Measurements from ENCODE around the gene SLC41A3.
"Not testable (repeated sequence)": the region's sequence is repeated elsewhere in the genome, so short reads cannot be mapped to it uniquely, and the experiment has no call there.

Gene SLC41A3

DNA sequence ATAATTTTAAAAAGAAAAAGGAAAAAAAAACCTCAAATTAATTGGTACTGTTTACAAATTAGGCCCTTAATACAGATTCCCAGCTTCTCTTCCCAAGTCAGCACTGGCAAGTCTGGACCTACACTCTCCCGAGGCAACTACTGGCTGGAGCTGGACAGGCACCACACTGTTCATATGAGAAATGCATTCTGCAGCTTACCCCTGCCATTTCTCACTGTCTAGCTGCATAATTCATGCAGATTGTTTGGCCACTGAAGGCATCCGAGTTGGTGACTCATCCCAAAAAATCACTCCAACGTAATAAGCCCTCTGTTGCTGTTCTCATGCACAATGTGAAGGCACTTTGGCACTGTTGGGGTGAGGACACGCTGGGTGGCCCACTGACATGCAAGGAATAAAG is 69.7 kb downstream of the SLC41A3 start:
- H3K36me3 ChIP-seq (ENCODE audit: control insufficient read depth, insufficient read depth, low read length) = peaks cover 8% of the 10 kb centered on the region
- no peaks in the 10 kb centered on the region for H3K27me3 ChIP-seq (ENCODE audit: control insufficient read depth, insufficient read depth, low read length)
- no peak overlapping the region for H3K9ac ChIP-seq (ENCODE audit: low read depth, low read length)
- H3K9me3 ChIP-seq (ENCODE audit: control insufficient read depth, insufficient read depth, low read length) = no peaks in the 10 kb centered on the region
- H3K4me3 ChIP-seq (ENCODE audit: low read depth, low read length) = no peak overlapping the region
- peaks cover 3% of the 10 kb centered on the region for H3K4me1 ChIP-seq (ENCODE audit: control insufficient read depth, insufficient read depth, low read length)

DNA sequence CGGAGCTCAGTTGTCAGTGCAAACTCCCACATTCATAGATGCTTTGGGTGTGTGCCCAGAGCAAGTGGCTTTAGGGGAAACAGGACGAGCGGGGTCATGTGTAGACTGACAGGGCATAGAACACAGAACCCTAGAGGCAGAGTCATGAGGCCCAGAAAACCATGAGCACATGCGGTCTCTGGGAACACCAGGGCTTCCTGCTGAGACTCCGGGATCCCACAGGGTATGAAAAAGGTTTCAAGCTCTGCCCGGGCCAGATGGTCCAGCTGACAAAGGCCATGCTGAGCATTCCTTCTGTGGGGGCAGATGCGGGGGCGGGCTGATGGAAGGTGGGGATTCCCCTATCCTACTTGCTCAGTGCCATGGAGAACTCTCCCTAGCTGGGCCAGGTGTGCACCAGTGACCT is 70.2 kb downstream of the SLC41A3 start:
- no peak overlapping the region for H3K4me3 ChIP-seq (ENCODE audit: low read depth, low read length)
- H3K4me1 ChIP-seq (ENCODE audit: control insufficient read depth, insufficient read depth, low read length) = peaks cover 3% of the 10 kb centered on the region
- H3K9ac ChIP-seq (ENCODE audit: low read depth, low read length) = peak overlapping the region; percentile 24
- H3K27me3 ChIP-seq (ENCODE audit: control insufficient read depth, insufficient read depth, low read length) = no peaks in the 10 kb centered on the region
- H3K36me3 ChIP-seq (ENCODE audit: control insufficient read depth, insufficient read depth, low read length) = peaks cover 8% of the 10 kb centered on the region
- H3K9me3 ChIP-seq (ENCODE audit: control insufficient read depth, insufficient read depth, low read length) = no peaks in the 10 kb centered on the region

DNA sequence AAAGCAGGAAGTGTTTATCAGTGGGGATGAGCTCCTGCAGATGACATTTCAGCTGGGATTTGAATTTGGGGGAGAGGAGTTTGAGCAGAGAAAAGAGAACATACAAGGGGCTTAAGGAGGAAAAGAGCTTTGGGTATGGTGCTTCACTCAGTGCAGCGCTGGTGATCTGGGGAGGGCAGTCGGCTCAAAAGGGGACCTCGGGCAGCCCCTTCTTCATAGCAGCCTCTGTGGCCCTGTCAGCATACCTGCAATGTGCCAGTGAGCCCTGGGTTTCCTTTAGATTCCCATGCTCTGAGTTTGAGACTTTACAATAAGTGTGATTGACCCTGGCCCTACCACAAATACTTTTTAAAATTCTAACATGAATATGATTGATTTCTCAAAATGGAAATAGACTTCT is 74.7 kb downstream of the SLC41A3 start:
- Histone ChIP-seq H3K4me3 (ENCODE audit: low read depth, low read length) (no peak overlapping the region), H3K9me3 (ENCODE audit: control insufficient read depth, insufficient read depth, low read length) (no peaks in the 10 kb centered on the region), H3K4me1 (ENCODE audit: control insufficient read depth, insufficient read depth, low read length) (no peaks in the 10 kb centered on the region), H3K9ac (ENCODE audit: low read depth, low read length) (no peak overlapping the region), H3K36me3 (ENCODE audit: control insufficient read depth, insufficient read depth, low read length) (peaks cover 7% of the 10 kb centered on the region), H3K27me3 (ENCODE audit: control insufficient read depth, insufficient read depth, low read length) (no peaks in the 10 kb centered on the region)

DNA sequence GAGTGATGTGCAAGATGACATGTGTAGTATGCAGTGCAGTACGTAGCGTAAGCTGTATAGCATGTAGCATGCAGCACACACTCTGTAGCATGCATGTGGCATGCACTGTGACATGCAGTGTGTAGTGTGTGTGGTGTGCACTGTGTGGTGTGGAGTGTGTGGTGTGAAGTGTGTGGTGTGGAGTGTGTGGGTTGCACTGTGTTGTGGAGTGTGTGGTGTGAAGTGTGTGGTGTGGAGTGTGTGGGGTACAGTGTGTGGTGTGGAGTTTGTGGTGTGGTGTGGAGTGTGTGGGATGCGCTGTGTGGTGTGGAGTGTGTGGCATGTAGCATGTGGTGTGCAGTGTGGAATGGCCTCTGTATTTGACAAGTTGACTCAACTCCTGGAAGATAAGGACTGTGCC is 75.7 kb downstream of the SLC41A3 start:
- Histone ChIP-seq H3K4me3 (ENCODE audit: low read depth, low read length) (no peak overlapping the region), H3K36me3 (ENCODE audit: control insufficient read depth, insufficient read depth, low read length) (peaks cover 7% of the 10 kb centered on the region), H3K9ac (ENCODE audit: low read depth, low read length) (no peak overlapping the region), H3K27me3 (ENCODE audit: control insufficient read depth, insufficient read depth, low read length) (no peaks in the 10 kb centered on the region), H3K4me1 (ENCODE audit: control insufficient read depth, insufficient read depth, low read length) (no peaks in the 10 kb centered on the region), H3K9me3 (ENCODE audit: control insufficient read depth, insufficient read depth, low read length) (no peaks in the 10 kb centered on the region)

DNA sequence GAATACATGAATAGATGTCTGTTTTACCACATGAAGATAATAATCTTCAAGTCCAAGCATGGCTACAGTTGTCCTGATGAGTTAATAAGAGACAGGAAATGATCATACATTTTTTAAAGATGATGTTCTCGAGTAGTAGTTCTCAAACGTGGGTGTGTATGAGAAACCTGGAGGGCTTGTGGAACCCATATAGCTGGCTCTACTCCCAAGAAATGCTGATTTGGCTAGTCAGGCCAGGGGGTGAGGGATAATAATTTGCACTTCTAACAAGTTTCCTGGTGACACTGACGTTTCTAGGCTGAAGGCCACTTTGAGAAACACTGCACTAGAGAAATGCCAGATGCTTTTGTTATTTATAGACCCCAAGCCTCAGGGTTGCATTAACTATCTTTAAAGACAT is 78.0 kb downstream of the SLC41A3 start:
- Histone ChIP-seq H3K27me3 (ENCODE audit: control insufficient read depth, insufficient read depth, low read length) (no peaks in the 10 kb centered on the region), H3K9ac (ENCODE audit: low read depth, low read length) (no peak overlapping the region), H3K4me1 (ENCODE audit: control insufficient read depth, insufficient read depth, low read length) (no peaks in the 10 kb centered on the region), H3K4me3 (ENCODE audit: low read depth, low read length) (no peak overlapping the region), H3K36me3 (ENCODE audit: control insufficient read depth, insufficient read depth, low read length) (peaks cover 7% of the 10 kb centered on the region), H3K9me3 (ENCODE audit: control insufficient read depth, insufficient read depth, low read length) (no peaks in the 10 kb centered on the region)

DNA sequence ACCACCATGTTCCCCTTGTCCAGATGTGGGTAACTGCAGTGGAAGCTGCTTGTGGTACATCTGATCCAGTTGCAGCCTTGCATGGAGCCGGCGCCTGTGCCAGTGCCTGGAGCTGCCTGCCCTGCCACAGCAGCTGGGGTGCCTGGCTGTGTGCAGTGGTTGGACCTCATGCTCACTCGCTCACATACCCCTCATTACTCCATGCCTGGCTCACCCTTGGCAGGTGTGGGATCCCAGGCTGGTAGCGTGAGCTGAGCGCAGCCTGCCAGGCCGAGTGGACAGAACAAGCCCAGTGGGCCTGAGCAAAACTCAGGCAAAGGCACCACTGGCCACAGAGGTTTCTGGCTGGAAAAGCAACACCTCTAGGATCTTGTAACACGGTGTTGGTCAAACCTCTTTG is 79.2 kb downstream of the SLC41A3 start:
- Histone ChIP-seq H3K9me3 (ENCODE audit: control insufficient read depth, insufficient read depth, low read length) (no peaks in the 10 kb centered on the region), H3K9ac (ENCODE audit: low read depth, low read length) (no peak overlapping the region), H3K36me3 (ENCODE audit: control insufficient read depth, insufficient read depth, low read length) (peaks cover 7% of the 10 kb centered on the region), H3K4me3 (ENCODE audit: low read depth, low read length) (no peak overlapping the region), H3K4me1 (ENCODE audit: control insufficient read depth, insufficient read depth, low read length) (no peaks in the 10 kb centered on the region), H3K27me3 (ENCODE audit: control insufficient read depth, insufficient read depth, low read length) (no peaks in the 10 kb centered on the region)

DNA sequence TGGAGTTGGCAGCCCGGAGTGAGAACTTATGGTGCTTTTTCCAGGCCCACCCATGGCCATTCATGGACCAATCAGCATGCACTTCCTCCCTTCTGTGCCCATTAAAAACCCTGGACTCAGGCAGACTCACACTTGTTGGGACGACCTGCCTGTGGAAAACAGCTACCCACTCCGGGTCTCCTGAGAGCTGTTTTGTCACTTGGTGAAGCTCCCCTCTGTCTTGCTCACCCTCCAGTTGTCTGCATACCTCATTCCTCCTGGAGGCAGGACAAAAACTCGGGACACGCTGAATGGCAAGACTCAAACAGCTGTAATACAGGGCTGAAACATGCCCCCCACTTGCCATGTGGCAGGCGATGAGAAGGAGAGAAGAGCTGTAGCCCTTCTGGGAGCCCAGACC is 79.7 kb downstream of the SLC41A3 start:
- Histone ChIP-seq H3K4me1 (ENCODE audit: control insufficient read depth, insufficient read depth, low read length) (no peaks in the 10 kb centered on the region), H3K36me3 (ENCODE audit: control insufficient read depth, insufficient read depth, low read length) (peaks cover 7% of the 10 kb centered on the region), H3K9me3 (ENCODE audit: control insufficient read depth, insufficient read depth, low read length) (no peaks in the 10 kb centered on the region), H3K9ac (ENCODE audit: low read depth, low read length) (no peak overlapping the region), H3K27me3 (ENCODE audit: control insufficient read depth, insufficient read depth, low read length) (no peaks in the 10 kb centered on the region), H3K4me3 (ENCODE audit: low read depth, low read length) (no peak overlapping the region)

DNA sequence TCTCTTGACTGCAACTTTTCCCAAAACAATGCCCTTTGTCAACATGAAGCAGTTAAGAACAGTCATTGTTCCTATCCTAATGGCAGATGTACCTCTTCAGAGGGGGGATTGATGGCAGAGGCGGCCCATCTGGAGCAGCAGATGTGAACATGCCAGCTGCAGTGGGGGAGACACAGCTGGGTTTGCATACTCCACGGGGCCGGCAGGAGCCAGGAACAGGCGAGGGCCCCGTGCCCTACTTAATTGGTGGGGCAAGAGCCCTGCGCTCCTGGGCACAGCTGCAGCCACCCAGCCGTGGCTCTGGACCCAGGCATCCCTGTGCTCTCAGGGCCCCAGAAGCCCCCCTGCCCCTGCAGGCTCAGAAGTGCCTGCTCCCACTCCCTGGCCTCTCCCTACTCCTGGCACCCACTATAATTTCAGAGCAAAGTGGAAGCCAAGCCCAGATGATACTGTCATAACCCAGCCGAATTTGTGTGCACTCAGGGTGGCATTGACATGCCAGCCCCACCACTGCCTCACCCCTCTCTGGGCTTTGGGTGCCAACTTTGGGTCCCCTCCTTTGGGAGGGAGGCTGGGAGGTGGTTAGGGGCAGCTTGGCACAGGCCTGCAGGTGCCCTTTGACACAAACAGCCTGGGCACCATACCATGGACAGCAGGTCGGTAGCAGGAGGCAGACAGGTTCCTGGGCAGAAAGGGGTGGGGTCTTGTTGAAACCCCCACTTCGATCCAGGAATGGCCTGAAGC is 80.3 kb downstream of the SLC41A3 start:
- H3K9ac ChIP-seq (ENCODE audit: low read depth, low read length) = no peak overlapping the region
- H3K9me3 ChIP-seq (ENCODE audit: control insufficient read depth, insufficient read depth, low read length) = no peaks in the 10 kb centered on the region
- H3K27me3 ChIP-seq (ENCODE audit: control insufficient read depth, insufficient read depth, low read length) = no peaks in the 10 kb centered on the region
- peaks cover 7% of the 10 kb centered on the region for H3K36me3 ChIP-seq (ENCODE audit: control insufficient read depth, insufficient read depth, low read length)
- H3K4me1 ChIP-seq (ENCODE audit: control insufficient read depth, insufficient read depth, low read length) = no peaks in the 10 kb centered on the region
- no peak overlapping the region for H3K4me3 ChIP-seq (ENCODE audit: low read depth, low read length)

DNA sequence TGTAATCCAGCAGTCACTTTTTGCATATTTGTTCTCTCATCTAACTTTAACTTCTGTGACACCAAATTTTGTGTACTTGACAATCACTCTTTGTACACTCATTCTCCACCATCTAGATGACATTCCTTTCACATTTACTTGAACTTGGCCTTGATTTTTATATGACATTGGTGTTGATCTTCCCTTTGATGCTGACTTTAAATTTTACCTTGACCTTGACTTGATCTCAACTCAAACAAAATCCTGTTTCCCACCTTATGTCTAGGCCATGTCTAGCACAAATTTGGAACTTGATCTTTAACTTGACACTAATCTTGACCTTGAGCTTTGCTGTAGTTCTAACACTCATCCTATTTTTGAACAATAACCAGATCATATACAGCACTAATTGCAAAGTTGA is 81.7 kb downstream of the SLC41A3 start:
- Histone ChIP-seq H3K9me3 (ENCODE audit: control insufficient read depth, insufficient read depth, low read length) (no peaks in the 10 kb centered on the region), H3K4me3 (ENCODE audit: low read depth, low read length) (no peak overlapping the region), H3K9ac (ENCODE audit: low read depth, low read length) (no peak overlapping the region), H3K4me1 (ENCODE audit: control insufficient read depth, insufficient read depth, low read length) (no peaks in the 10 kb centered on the region), H3K36me3 (ENCODE audit: control insufficient read depth, insufficient read depth, low read length) (peaks cover 4% of the 10 kb centered on the region), H3K27me3 (ENCODE audit: control insufficient read depth, insufficient read depth, low read length) (no peaks in the 10 kb centered on the region)

DNA sequence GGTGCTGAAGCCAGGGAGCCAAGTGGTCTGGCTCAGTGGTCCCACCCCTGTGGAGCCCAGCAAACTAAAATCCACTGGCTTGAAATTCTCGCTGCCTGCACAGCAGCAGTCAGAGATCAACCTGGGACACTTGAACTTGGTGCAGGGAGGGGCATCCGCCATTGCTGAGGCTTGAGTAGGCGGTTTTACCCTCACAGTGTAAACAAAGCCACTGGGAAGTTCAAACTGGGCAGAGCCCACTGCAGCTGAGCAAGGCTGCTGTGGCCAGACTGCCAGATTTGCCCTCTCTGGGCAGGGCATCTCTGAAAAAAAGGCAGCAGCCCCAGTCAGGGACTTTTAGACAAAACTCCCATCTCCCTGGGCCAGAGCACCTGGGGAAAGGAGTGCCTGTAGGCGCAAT is 87.2 kb downstream of the SLC41A3 start:
- H3K4me3 ChIP-seq (ENCODE audit: low read depth, low read length); H3K9ac ChIP-seq (ENCODE audit: low read depth, low read length); H3K4me1 ChIP-seq (ENCODE audit: control insufficient read depth, insufficient read depth, low read length); H3K9me3 ChIP-seq (ENCODE audit: control insufficient read depth, insufficient read depth, low read length); H3K36me3 ChIP-seq (ENCODE audit: control insufficient read depth, insufficient read depth, low read length); H3K27me3 ChIP-seq (ENCODE audit: control insufficient read depth, insufficient read depth, low read length): not testable (repeated sequence)

DNA sequence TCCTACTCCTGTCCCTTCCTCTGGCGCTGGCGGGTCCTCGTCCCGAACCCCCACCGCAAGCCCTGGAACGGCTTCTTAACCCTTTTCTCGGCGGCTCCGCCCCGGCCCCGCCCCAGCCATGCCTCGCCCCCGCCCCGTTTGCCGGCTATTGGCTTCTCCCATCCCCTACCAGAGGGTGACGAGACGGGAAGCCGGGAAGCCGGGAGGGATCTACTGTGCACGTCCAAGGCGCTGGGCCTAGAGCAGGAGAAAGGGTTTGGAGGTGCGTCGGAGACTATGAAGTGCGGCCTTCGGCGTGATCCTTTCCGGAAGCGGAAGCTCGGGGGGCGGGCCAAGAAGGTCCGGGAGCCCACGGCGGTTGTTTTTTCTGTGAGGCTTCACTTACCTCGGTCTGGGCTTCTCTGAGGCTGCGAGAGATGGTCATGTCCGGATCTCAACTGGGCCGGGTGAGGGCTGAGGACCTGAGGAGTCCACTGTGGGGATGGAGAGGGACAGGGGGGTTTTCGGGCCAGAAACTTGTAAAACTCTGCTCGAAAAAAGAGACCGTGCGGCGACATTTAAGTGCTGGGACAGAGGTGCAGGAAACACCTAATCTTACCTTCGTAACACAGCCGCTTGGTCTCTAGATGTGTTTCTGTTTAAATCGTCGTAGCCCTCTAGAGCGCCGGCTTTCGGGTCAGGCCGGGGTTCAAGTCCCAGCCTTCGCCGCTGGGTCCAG is 93.5 kb downstream of the SLC41A3 start:
- Histone ChIP-seq H3K4me1 (ENCODE audit: control insufficient read depth, insufficient read depth, low read length) (no peaks in the 10 kb centered on the region), H3K9ac (ENCODE audit: low read depth, low read length) (peak overlapping the region; percentile 63), H3K27me3 (ENCODE audit: control insufficient read depth, insufficient read depth, low read length) (no peaks in the 10 kb centered on the region), H3K9me3 (ENCODE audit: control insufficient read depth, insufficient read depth, low read length) (no peaks in the 10 kb centered on the region), H3K36me3 (ENCODE audit: control insufficient read depth, insufficient read depth, low read length) (no peaks in the 10 kb centered on the region), H3K4me3 (ENCODE audit: low read depth, low read length) (peak overlapping the region; percentile 94)

DNA sequence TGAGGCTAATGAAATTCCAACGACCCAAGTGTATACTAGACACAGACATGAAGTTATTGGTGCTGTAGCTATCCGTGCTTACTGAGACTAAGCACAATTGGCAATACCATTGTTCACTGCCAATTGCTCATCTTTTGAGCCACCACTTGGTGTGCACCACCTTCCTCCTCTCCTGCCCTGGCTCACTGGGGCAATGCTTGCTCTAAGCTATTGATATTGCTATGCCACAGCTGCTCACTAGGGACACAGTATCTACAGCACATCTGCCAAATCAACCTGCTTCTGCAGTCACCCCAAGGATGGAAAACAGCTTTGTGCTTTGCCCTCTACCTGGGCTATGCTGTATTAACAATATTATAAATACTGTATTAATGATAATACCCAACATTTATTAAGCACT is 99.0 kb downstream of the SLC41A3 start:
- H3K4me3 ChIP-seq (ENCODE audit: low read depth, low read length); H3K9me3 ChIP-seq (ENCODE audit: control insufficient read depth, insufficient read depth, low read length); H3K4me1 ChIP-seq (ENCODE audit: control insufficient read depth, insufficient read depth, low read length); H3K27me3 ChIP-seq (ENCODE audit: control insufficient read depth, insufficient read depth, low read length); H3K9ac ChIP-seq (ENCODE audit: low read depth, low read length); H3K36me3 ChIP-seq (ENCODE audit: control insufficient read depth, insufficient read depth, low read length): not testable (repeated sequence)

Measured in iPS-15b (cell line).